ENCODE data around the gene KRTAP4-6. TPM values are rescaled to one million over a fixed set of nuclear protein-coding genes. Genes with fewer than 3 reads are reported as not detected.
"Not testable (repeated sequence)": the region's sequence is repeated elsewhere in the genome, so short reads cannot be mapped to it uniquely, and the experiment has no call there.

Gene KRTAP4-6
- not detected for total RNA-seq

- Mint-ChIP-seq H3K4me3 (no peak within 1 kb of the TSS), H3K9me3 (peaks cover 10 to 28% of the 10 kb centered on the region in 2 donors), H3K27me3 (ENCODE audit: low read depth) (no peaks in the 10 kb centered on the region), H3K36me3 (ENCODE audit: insufficient read depth in 2 of 2) (peaks cover 10 to 18% of the 10 kb centered on the region in 2 donors), H3K27ac (no peak within 1 kb of the TSS), H3K4me1 (ENCODE audit: low read depth) (peaks cover 5% of the 10 kb centered on the region)
- DNase-seq (no peak), ATAC-seq (replicated peaks in 1 of 2) (no peak)
Observed at GRCh38 chr17:41140360-41141131, at the start of gene KRTAP4-6. KRTAP4-6 (minus strand) TSS chr17:41140544; CDS start chr17:41140487, 57 bp downstream.

- not testable (repeated sequence) for H3K9me3 Mint-ChIP-seq; H3K4me1 Mint-ChIP-seq (ENCODE audit: low read depth); H3K36me3 Mint-ChIP-seq (ENCODE audit: insufficient read depth in 2 of 2); DNase-seq; H3K27ac Mint-ChIP-seq; ATAC-seq (replicated peaks in 1 of 2); H3K4me3 Mint-ChIP-seq; H3K27me3 Mint-ChIP-seq (ENCODE audit: low read depth)
Observed at GRCh38 chr17:41189837-41190318, 49.5 kb upstream of the KRTAP4-6 start, which contains the start of gene KRTAP9-1. KRTAP9-1 (plus strand) TSS chr17:41189887; CDS start chr17:41189887, 0 bp downstream.

- Mint-ChIP-seq H3K9me3 (no peaks in the 10 kb centered on the region), H3K4me1 (ENCODE audit: low read depth) (no peaks in the 10 kb centered on the region), H3K4me3 (no peak overlapping the region), H3K36me3 (ENCODE audit: insufficient read depth in 2 of 2) (no peaks in the 10 kb centered on the region), H3K27ac (no peak overlapping the region), H3K27me3 (ENCODE audit: low read depth) (no peaks in the 10 kb centered on the region)
- no peak for DNase-seq
- ATAC-seq (replicated peaks in 1 of 2) = no peak
Observed at GRCh38 chr17:41186872-41187271, 46.5 kb upstream of the KRTAP4-6 start.

GRCh38 chr17:41185001-41185400 is 44.7 kb upstream of the KRTAP4-6 start:
- H3K36me3 Mint-ChIP-seq (ENCODE audit: insufficient read depth in 2 of 2) = no peaks in the 10 kb centered on the region
- no peak overlapping the region for H3K27ac Mint-ChIP-seq
- H3K4me1 Mint-ChIP-seq (ENCODE audit: low read depth) = no peaks in the 10 kb centered on the region
- ATAC-seq (replicated peaks in 1 of 2) (no peak), DNase-seq (no peak)
- no peaks in the 10 kb centered on the region for H3K9me3 Mint-ChIP-seq
- H3K4me3 Mint-ChIP-seq = no peak overlapping the region
- no peaks in the 10 kb centered on the region for H3K27me3 Mint-ChIP-seq (ENCODE audit: low read depth)

GRCh38 chr17:41184480-41184961 is 44.2 kb upstream of the KRTAP4-6 start, which contains the start of gene KRTAP4-1:
KRTAP4-1 (minus strand) TSS chr17:41184911; CDS start chr17:41184854, 57 bp downstream.
- no peaks in the 10 kb centered on the region for H3K36me3 Mint-ChIP-seq (ENCODE audit: insufficient read depth in 2 of 2)
- H3K4me1 Mint-ChIP-seq (ENCODE audit: low read depth) = no peaks in the 10 kb centered on the region
- DNase-seq (no peak), ATAC-seq (replicated peaks in 1 of 2) (no peak)
- H3K4me3 Mint-ChIP-seq = no peak within 1 kb of the TSS
- no peak within 1 kb of the TSS for H3K27ac Mint-ChIP-seq
- H3K9me3 Mint-ChIP-seq = no peaks in the 10 kb centered on the region
- no peaks in the 10 kb centered on the region for H3K27me3 Mint-ChIP-seq (ENCODE audit: low read depth)

GRCh38 chr17:41178843-41179616 is 38.7 kb upstream of the KRTAP4-6 start:
- Mint-ChIP-seq H3K27me3 (ENCODE audit: low read depth) (no peaks in the 10 kb centered on the region), H3K36me3 (ENCODE audit: insufficient read depth in 2 of 2) (no peaks in the 10 kb centered on the region), H3K9me3 (no peaks in the 10 kb centered on the region), H3K27ac (no peak overlapping the region), H3K4me1 (ENCODE audit: low read depth) (no peaks in the 10 kb centered on the region), H3K4me3 (no peak overlapping the region)
- DNase-seq (no peak), ATAC-seq (replicated peaks in 1 of 2) (no peak)

GRCh38 chr17:41178341-41178740 is 38.0 kb upstream of the KRTAP4-6 start:
- H3K27ac Mint-ChIP-seq = no peak overlapping the region
- H3K9me3 Mint-ChIP-seq = no peaks in the 10 kb centered on the region
- DNase-seq (no peak), ATAC-seq (replicated peaks in 1 of 2) (peak; percentile 29 to 74)
- H3K4me1 Mint-ChIP-seq (ENCODE audit: low read depth) = no peaks in the 10 kb centered on the region
- H3K36me3 Mint-ChIP-seq (ENCODE audit: insufficient read depth in 2 of 2) = no peaks in the 10 kb centered on the region
- H3K4me3 Mint-ChIP-seq = no peak overlapping the region
- H3K27me3 Mint-ChIP-seq (ENCODE audit: low read depth) = no peaks in the 10 kb centered on the region

- Mint-ChIP-seq H3K4me3 (no peak within 1 kb of the TSS), H3K27me3 (ENCODE audit: low read depth) (no peaks in the 10 kb centered on the region), H3K27ac (no peak within 1 kb of the TSS), H3K9me3 (no peaks in the 10 kb centered on the region), H3K36me3 (ENCODE audit: insufficient read depth in 2 of 2) (no peaks in the 10 kb centered on the region), H3K4me1 (ENCODE audit: low read depth) (no peaks in the 10 kb centered on the region)
- no peak for ATAC-seq (replicated peaks in 1 of 2)
- no peak for DNase-seq
Observed at GRCh38 chr17:41177727-41178271, 37.5 kb upstream of the KRTAP4-6 start, which contains the start of gene KRTAP4-2. KRTAP4-2 (minus strand) TSS chr17:41178221; CDS start chr17:41178164, 57 bp downstream.

GRCh38 chr17:41176744-41177387 is 36.5 kb upstream of the KRTAP4-6 start:
- H3K36me3 Mint-ChIP-seq (ENCODE audit: insufficient read depth in 2 of 2) = no peaks in the 10 kb centered on the region
- no peak overlapping the region for H3K27ac Mint-ChIP-seq
- no peak overlapping the region for H3K4me3 Mint-ChIP-seq
- no peaks in the 10 kb centered on the region for H3K4me1 Mint-ChIP-seq (ENCODE audit: low read depth)
- DNase-seq (no peak), ATAC-seq (replicated peaks in 1 of 2) (no peak)
- no peaks in the 10 kb centered on the region for H3K9me3 Mint-ChIP-seq
- H3K27me3 Mint-ChIP-seq (ENCODE audit: low read depth) = peaks cover 5% of the 10 kb centered on the region

- Mint-ChIP-seq H3K4me1 (ENCODE audit: low read depth) (no peaks in the 10 kb centered on the region), H3K9me3 (no peaks in the 10 kb centered on the region), H3K4me3 (no peak overlapping the region), H3K36me3 (ENCODE audit: insufficient read depth in 2 of 2) (no peaks in the 10 kb centered on the region), H3K27me3 (ENCODE audit: low read depth) (peaks cover 5% of the 10 kb centered on the region), H3K27ac (no peak overlapping the region)
- DNase-seq (no peak), ATAC-seq (replicated peaks in 1 of 2) (no peak)
Observed at GRCh38 chr17:41171886-41172285, 31.5 kb upstream of the KRTAP4-6 start.

GRCh38 chr17:41168121-41168520 is 27.8 kb upstream of the KRTAP4-6 start, which contains the start of gene KRTAP4-3:
KRTAP4-3 (minus strand) TSS chr17:41168221; CDS start chr17:41168172, 49 bp downstream.
- no peaks in the 10 kb centered on the region for H3K36me3 Mint-ChIP-seq (ENCODE audit: insufficient read depth in 2 of 2)
- H3K27ac Mint-ChIP-seq = no peak within 1 kb of the TSS
- ATAC-seq (replicated peaks in 1 of 2) (no peak), DNase-seq (no peak)
- H3K4me3 Mint-ChIP-seq = no peak within 1 kb of the TSS
- peaks cover 5% of the 10 kb centered on the region for H3K27me3 Mint-ChIP-seq (ENCODE audit: low read depth)
- H3K9me3 Mint-ChIP-seq = no peaks in the 10 kb centered on the region
- no peaks in the 10 kb centered on the region for H3K4me1 Mint-ChIP-seq (ENCODE audit: low read depth)

GRCh38 chr17:41167561-41167960 is 27.2 kb upstream of the KRTAP4-6 start:
- Mint-ChIP-seq H3K27ac (no peak overlapping the region), H3K4me1 (ENCODE audit: low read depth) (no peaks in the 10 kb centered on the region), H3K36me3 (ENCODE audit: insufficient read depth in 2 of 2) (no peaks in the 10 kb centered on the region), H3K4me3 (no peak overlapping the region), H3K27me3 (ENCODE audit: low read depth) (peaks cover 5% of the 10 kb centered on the region), H3K9me3 (no peaks in the 10 kb centered on the region)
- no peak for ATAC-seq (replicated peaks in 1 of 2)
- DNase-seq = no peak
